Measurements from ENCODE around the gene LRP1B.

LRP1B gene

GRCh38 chr2:140509765-140510164, 1621.1 kb downstream of the LRP1B start:
- no peak for TF ChIP-seq ZNF274 (IDR thresholded peaks at IDR 0.05; ENCODE audit: low read depth, low read length)
- H3K4me3 ChIP-seq (ENCODE audit: low read length): no peak overlapping the region

GRCh38 chr2:140508756-140509155, 1622.1 kb downstream of the LRP1B start:
- no peak for TF ChIP-seq ZNF274 (IDR thresholded peaks at IDR 0.05; ENCODE audit: low read depth, low read length)

GRCh38 chr2:140506606-140507005, 1624.2 kb downstream of the LRP1B start:
- no peak for TF ChIP-seq ZNF274 (IDR thresholded peaks at IDR 0.05; ENCODE audit: low read depth, low read length)
- H3K4me3 ChIP-seq (ENCODE audit: low read length): no peak overlapping the region

More at GRCh38 chr2:140508756-140509155, 1622.1 kb downstream of the LRP1B start:
- no peak overlapping the region for H3K4me3 ChIP-seq (ENCODE audit: low read length)

- H3K4me3 ChIP-seq (ENCODE audit: low read length): no peak overlapping the region
- no peak for TF ChIP-seq ZNF274 (IDR thresholded peaks at IDR 0.05; ENCODE audit: low read depth, low read length)
These were observed 1626.2 kb downstream of the LRP1B start for GRCh38 chr2:140504601-140505000.

- no peak for TF ChIP-seq ZNF274 (IDR thresholded peaks at IDR 0.05; ENCODE audit: low read depth, low read length)
- H3K4me3 ChIP-seq (ENCODE audit: low read length): no peak overlapping the region
These were observed 1627.7 kb downstream of the LRP1B start for GRCh38 chr2:140502951-140503630.

- H3K4me3 ChIP-seq (ENCODE audit: low read length): no peak overlapping the region
- no peak for TF ChIP-seq ZNF274 (IDR thresholded peaks at IDR 0.05; ENCODE audit: low read depth, low read length)
These were observed 1632.5 kb downstream of the LRP1B start for GRCh38 chr2:140498360-140498759.

- TF ChIP-seq ZNF274 (IDR thresholded peaks at IDR 0.05; ENCODE audit: low read depth, low read length): no peak
- no peak overlapping the region for H3K4me3 ChIP-seq (ENCODE audit: low read length)
These were observed 1634.1 kb downstream of the LRP1B start for GRCh38 chr2:140496714-140497113.

- no peak for TF ChIP-seq ZNF274 (IDR thresholded peaks at IDR 0.05; ENCODE audit: low read depth, low read length)
These were observed 1638.9 kb downstream of the LRP1B start for GRCh38 chr2:140491876-140492275.

GRCh38 chr2:140489193-140489592, 1641.6 kb downstream of the LRP1B start:
- no peak overlapping the region for H3K4me3 ChIP-seq (ENCODE audit: low read length)
- no peak for TF ChIP-seq ZNF274 (IDR thresholded peaks at IDR 0.05; ENCODE audit: low read depth, low read length)

More at GRCh38 chr2:140491876-140492275, 1638.9 kb downstream of the LRP1B start:
- H3K4me3 ChIP-seq (ENCODE audit: low read length): no peak overlapping the region

- no peak for TF ChIP-seq ZNF274 (IDR thresholded peaks at IDR 0.05; ENCODE audit: low read depth, low read length)
- H3K4me3 ChIP-seq (ENCODE audit: low read length): no peak overlapping the region
These were observed 1649.7 kb downstream of the LRP1B start for GRCh38 chr2:140481136-140481535.

- no peak for TF ChIP-seq ZNF274 (IDR thresholded peaks at IDR 0.05; ENCODE audit: low read depth, low read length)
- H3K4me3 ChIP-seq (ENCODE audit: low read length): no peak overlapping the region
These were observed 1657.0 kb downstream of the LRP1B start for GRCh38 chr2:140473851-140474250.

GRCh38 chr2:140472676-140473075, 1658.1 kb downstream of the LRP1B start:
- no peak for TF ChIP-seq ZNF274 (IDR thresholded peaks at IDR 0.05; ENCODE audit: low read depth, low read length)
- no peak overlapping the region for H3K4me3 ChIP-seq (ENCODE audit: low read length)

GRCh38 chr2:140465301-140465700, 1665.5 kb downstream of the LRP1B start:
- no peak overlapping the region for H3K4me3 ChIP-seq (ENCODE audit: low read length)
- TF ChIP-seq ZNF274 (IDR thresholded peaks at IDR 0.05; ENCODE audit: low read depth, low read length): no peak

GRCh38 chr2:140462990-140463389, 1667.8 kb downstream of the LRP1B start:
- TF ChIP-seq ZNF274 (IDR thresholded peaks at IDR 0.05; ENCODE audit: low read depth, low read length): no peak
- no peak overlapping the region for H3K4me3 ChIP-seq (ENCODE audit: low read length)

- no peak for TF ChIP-seq ZNF274 (IDR thresholded peaks at IDR 0.05; ENCODE audit: low read depth, low read length)
- H3K4me3 ChIP-seq (ENCODE audit: low read length): no peak overlapping the region
These were observed 1673.3 kb downstream of the LRP1B start for GRCh38 chr2:140457483-140457882.

GRCh38 chr2:140455315-140455714, 1675.5 kb downstream of the LRP1B start:
- no peak for TF ChIP-seq ZNF274 (IDR thresholded peaks at IDR 0.05; ENCODE audit: low read depth, low read length)
- no peak overlapping the region for H3K4me3 ChIP-seq (ENCODE audit: low read length)

Measured in GM08714 (cell line).